PC-3 (cell line): ENCODE results near the gene EHMT1. TPM values are rescaled to one million over a fixed set of nuclear protein-coding genes. Genes with fewer than 3 reads are reported as not detected.

ENCODE experiments used
- ATAC-seq: fragments of 200-7000 bp; cut with Tn5 transposase; 2 replicates; pipeline ENCODE4 v1.9.1; 2020; ENCODE audit warnings: mild to moderate bottlenecking, moderate library complexity
- BruUV-seq: library from RNA; stranded (reverse); fragments of 400-500 nt; replicated peaks from 2 replicates; lab custom pipeline; 2021; lab: Mats Ljungman, UMichigan
- CTCF ChIA-PET: fragments of 300-600 bp; sonication (Branson Sonifier 250); formaldehyde crosslinking; loops from one replicate; lab custom pipeline; 2022; ENCODE audit warnings: antibody characterized with exemption; lab: Charles Lee
- POLR2A ChIA-PET: fragments of 300-600 bp; sonication (Branson Sonifier 250); formaldehyde crosslinking; loops from one replicate; lab custom pipeline; 2022; ENCODE audit warnings: antibody characterized with exemption; ENCODE audit not compliant: unreplicated experiment; lab: Charles Lee
- DNase-seq: peaks from one replicate; pipeline ENCODE4 v3.0.0-alpha.2; 2015
- H2AFZ ChIP-seq: fragments of 300-600 bp; sonication (generic); 2 replicates; pipeline ENCODE4 v1.6.0; 2016; ENCODE audit warnings: antibody characterized with exemption, low read length
- H3F3A ChIP-seq: fragments of 300-600 bp; sonication (generic); one replicate; pipeline ENCODE4 v1.6.0; 2017; ENCODE audit warnings: antibody characterized with exemption, low read length, control low read depth, mild to moderate bottlenecking; ENCODE audit not compliant: unreplicated experiment
- H3K27ac ChIP-seq: fragments of 300-600 bp; sonication (generic); 2 replicates; pipeline ENCODE4 v1.5.1; 2016; ENCODE audit warnings: mild to moderate bottlenecking, low read length
- H3K27me3 ChIP-seq: fragments of 300-600 bp; sonication (generic); 2 replicates; pipeline ENCODE4 v1.6.1; 2016; ENCODE audit warnings: low read length, mixed read lengths
- H3K36me3 ChIP-seq: fragments of 300-600 bp; sonication (generic); 2 replicates; pipeline ENCODE4 v1.6.1; 2016; ENCODE audit warnings: low read depth, mixed run types, low read length, mixed read lengths
- H3K4me1 ChIP-seq: fragments of 300-600 bp; sonication (generic); 2 replicates; pipeline ENCODE4 v1.5.1; 2016; ENCODE audit warnings: low read length; ENCODE audit not compliant: insufficient read depth
- H3K4me2 ChIP-seq: fragments of 300-600 bp; sonication (generic); 2 replicates; pipeline ENCODE4 v1.6.0; 2016; ENCODE audit warnings: low read length
- H3K4me3 ChIP-seq: fragments of 300-600 bp; sonication (generic); 2 replicates; pipeline ENCODE4 v1.5.1; 2016; ENCODE audit warnings: mild to moderate bottlenecking, low read length, mixed read lengths
- H3K79me2 ChIP-seq: fragments of 300-600 bp; sonication (generic); 2 replicates; pipeline ENCODE4 v1.6.1; 2017; ENCODE audit warnings: low read length, mixed read lengths
- H3K9ac ChIP-seq: fragments of 300-600 bp; sonication (generic); 2 replicates; pipeline ENCODE4 v1.6.0; 2016; ENCODE audit warnings: mild to moderate bottlenecking, low read length
- H3K9me2 ChIP-seq: fragments of 300-600 bp; sonication (generic); replicated peaks from 2 replicates; pipeline ENCODE4 v1.6.1; 2016; ENCODE audit warnings: mixed run types, low read length, mixed read lengths
- H3K9me3 ChIP-seq: fragments of 300-600 bp; sonication (generic); 2 replicates; pipeline ENCODE4 v1.6.1; 2016; ENCODE audit warnings: low read length, mixed read lengths
- H4K20me1 ChIP-seq: fragments of 300-600 bp; sonication (generic); 2 replicates; pipeline ENCODE4 v1.6.1; 2016; ENCODE audit warnings: low read length, mixed read lengths
- CTCF ChIP-seq: fragments of 300-600 bp; sonication (generic); conservative IDR thresholded peaks from 2 replicates; pipeline ENCODE4 v1.5.1; 2017; ENCODE audit warnings: antibody characterized with exemption, low read depth, mild to moderate bottlenecking, low read length
- EZH2 ChIP-seq: fragments of 300-600 bp; sonication (generic); IDR thresholded peaks from one replicate; pipeline ENCODE4 v1.6.1; 2017; ENCODE audit warnings: antibody characterized with exemption, mild to moderate bottlenecking, low read length; ENCODE audit not compliant: unreplicated experiment
- EZH2phosphoT487 ChIP-seq: fragments of 300-600 bp; sonication (generic); IDR thresholded peaks from 2 replicates; pipeline ENCODE4 v1.6.1; 2018; ENCODE audit warnings: mild to moderate bottlenecking, antibody characterized with exemption, low read length, borderline replicate concordance
- intact Hi-C: fragments of 100-400 bp; cut with micrococcal nuclease; formaldehyde crosslinking; loops from 2 replicates; pipeline ENCODE4 v1.9.0; 2023
- total RNA-seq: library from RNA; depleted of rRNA; stranded (reverse); fragments of >200 nt; gene quantifications from 2 replicates; pipeline ENCODE4 v1.2.3, GENCODE V29; 2014

Gene EHMT1
- total RNA-seq, 1 experiment from 2014 or later, result 42.8 TPM

GRCh38 chr9:137764981-137765380 lies 146.2 kb downstream of the EHMT1 start:
- H3K9ac ChIP-seq, result no peak overlapping the region
- H3F3A ChIP-seq, result no peaks in the 10 kb centered on the region
- no peaks in the 10 kb centered on the region for H4K20me1 ChIP-seq
- no peak overlapping the region for H3K4me3 ChIP-seq
- ATAC-seq, result no peak
- H3K27ac ChIP-seq, result no peak overlapping the region
- no peaks in the 10 kb centered on the region for H3K4me1 ChIP-seq
- no peaks in the 10 kb centered on the region for H3K9me3 ChIP-seq
- ChIA-PET CTCF (no interaction called here), POLR2A (no interaction called here)
- H3K9me2 ChIP-seq, result no peaks in the 10 kb centered on the region
- no TSS peak for BruUV-seq
- H3K27me3 ChIP-seq, result no peaks in the 10 kb centered on the region
- intact Hi-C loops, result no loop called here
- TF ChIP-seq CTCF, result no peak
- H3K4me2 ChIP-seq, result no peak overlapping the region
- no peak overlapping the region for H2AFZ ChIP-seq
- no peaks in the 10 kb centered on the region for H3K79me2 ChIP-seq
- H3K36me3 ChIP-seq, result peaks cover 5% of the 10 kb centered on the region
- no peak for DNase-seq

- Histone ChIP-seq H3K9ac (no peak overlapping the region), H3K79me2 (no peaks in the 10 kb centered on the region), H3K9me2 (no peaks in the 10 kb centered on the region), H3K27me3 (no peaks in the 10 kb centered on the region), H4K20me1 (no peaks in the 10 kb centered on the region), H3K36me3 (peaks cover 5% of the 10 kb centered on the region), H3F3A (no peaks in the 10 kb centered on the region), H3K4me2 (no peak overlapping the region), H2AFZ (no peak overlapping the region), H3K27ac (no peak overlapping the region), H3K4me1 (no peaks in the 10 kb centered on the region), H3K9me3 (no peaks in the 10 kb centered on the region), H3K4me3 (no peak overlapping the region)
- DNase-seq (no peak), ATAC-seq (no peak)
- ChIA-PET POLR2A (no interaction called here), CTCF (no interaction called here)
- no TSS peak for BruUV-seq
- intact Hi-C loops, result no loop called here
- no peak for TF ChIP-seq EZH2phosphoT487
- no peak for TF ChIP-seq CTCF
- no peak for TF ChIP-seq EZH2
These were observed 146.7 kb downstream of the EHMT1 start for GRCh38 chr9:137765536-137765935.

- Histone ChIP-seq H2AFZ (no peak overlapping the region), H4K20me1 (no peaks in the 10 kb centered on the region), H3K4me1 (no peaks in the 10 kb centered on the region), H3K27me3 (no peaks in the 10 kb centered on the region), H3K36me3 (no peaks in the 10 kb centered on the region; the same call in 1 of the 2 replicates), H3K27ac (no peak overlapping the region), H3K9me2 (no peaks in the 10 kb centered on the region), H3K4me3 (no peak overlapping the region), H3F3A (no peaks in the 10 kb centered on the region), H3K9ac (no peak overlapping the region), H3K79me2 (no peaks in the 10 kb centered on the region), H3K4me2 (no peak overlapping the region), H3K9me3 (no peaks in the 10 kb centered on the region)
- POLR2A ChIA-PET, result no interaction called here
- CTCF ChIA-PET, result no interaction called here
- intact Hi-C loops, result no loop called here
- BruUV-seq, result no TSS peak
- no peak for ATAC-seq
- no peak for DNase-seq
- TF ChIP-seq EZH2, result no peak
- no peak for TF ChIP-seq CTCF
- no peak for TF ChIP-seq EZH2phosphoT487
These were observed 152.8 kb downstream of the EHMT1 start for GRCh38 chr9:137771580-137771979.
